ENCODE results near the gene F2RL2.

F2RL2 gene

DNA sequence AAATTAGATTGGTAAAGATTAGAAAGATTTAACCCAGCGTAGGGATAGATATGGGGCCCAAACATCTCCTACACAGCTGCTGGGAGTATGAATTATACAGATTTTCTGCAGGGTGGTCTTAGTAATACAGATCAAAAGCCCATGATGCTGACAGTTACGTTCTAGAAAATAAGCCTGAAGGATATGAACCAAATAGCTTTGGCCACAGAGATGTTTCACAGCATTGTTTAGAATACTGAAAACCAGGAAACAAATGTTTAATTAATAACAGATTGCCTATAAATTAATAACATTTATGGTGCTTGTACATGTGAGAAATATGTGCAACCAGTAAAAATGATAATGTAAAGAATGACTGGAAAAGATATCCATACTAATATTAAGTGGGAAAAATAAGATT, 24.7 kb downstream of the F2RL2 start:
- H3K9ac ChIP-seq (ENCODE audit: low read length) = no peak overlapping the region
- TF ChIP-seq, protein P1, sequence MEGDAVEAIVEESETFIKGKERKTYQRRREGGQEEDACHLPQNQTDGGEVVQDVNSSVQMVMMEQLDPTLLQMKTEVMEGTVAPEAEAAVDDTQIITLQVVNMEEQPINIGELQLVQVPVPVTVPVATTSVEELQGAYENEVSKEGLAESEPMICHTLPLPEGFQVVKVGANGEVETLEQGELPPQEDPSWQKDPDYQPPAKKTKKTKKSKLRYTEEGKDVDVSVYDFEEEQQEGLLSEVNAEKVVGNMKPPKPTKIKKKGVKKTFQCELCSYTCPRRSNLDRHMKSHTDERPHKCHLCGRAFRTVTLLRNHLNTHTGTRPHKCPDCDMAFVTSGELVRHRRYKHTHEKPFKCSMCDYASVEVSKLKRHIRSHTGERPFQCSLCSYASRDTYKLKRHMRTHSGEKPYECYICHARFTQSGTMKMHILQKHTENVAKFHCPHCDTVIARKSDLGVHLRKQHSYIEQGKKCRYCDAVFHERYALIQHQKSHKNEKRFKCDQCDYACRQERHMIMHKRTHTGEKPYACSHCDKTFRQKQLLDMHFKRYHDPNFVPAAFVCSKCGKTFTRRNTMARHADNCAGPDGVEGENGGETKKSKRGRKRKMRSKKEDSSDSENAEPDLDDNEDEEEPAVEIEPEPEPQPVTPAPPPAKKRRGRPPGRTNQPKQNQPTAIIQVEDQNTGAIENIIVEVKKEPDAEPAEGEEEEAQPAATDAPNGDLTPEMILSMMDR (IDR thresholded peaks at IDR 0.05; ENCODE audit: low read length) = no peak
- TF ChIP-seq EZH2phosphoT487 (IDR thresholded peaks at IDR 0.05; ENCODE audit: low read length) = no peak
- no peaks in the 10 kb centered on the region for H4K20me1 ChIP-seq (ENCODE audit: insufficient read depth, low read length)

DNA sequence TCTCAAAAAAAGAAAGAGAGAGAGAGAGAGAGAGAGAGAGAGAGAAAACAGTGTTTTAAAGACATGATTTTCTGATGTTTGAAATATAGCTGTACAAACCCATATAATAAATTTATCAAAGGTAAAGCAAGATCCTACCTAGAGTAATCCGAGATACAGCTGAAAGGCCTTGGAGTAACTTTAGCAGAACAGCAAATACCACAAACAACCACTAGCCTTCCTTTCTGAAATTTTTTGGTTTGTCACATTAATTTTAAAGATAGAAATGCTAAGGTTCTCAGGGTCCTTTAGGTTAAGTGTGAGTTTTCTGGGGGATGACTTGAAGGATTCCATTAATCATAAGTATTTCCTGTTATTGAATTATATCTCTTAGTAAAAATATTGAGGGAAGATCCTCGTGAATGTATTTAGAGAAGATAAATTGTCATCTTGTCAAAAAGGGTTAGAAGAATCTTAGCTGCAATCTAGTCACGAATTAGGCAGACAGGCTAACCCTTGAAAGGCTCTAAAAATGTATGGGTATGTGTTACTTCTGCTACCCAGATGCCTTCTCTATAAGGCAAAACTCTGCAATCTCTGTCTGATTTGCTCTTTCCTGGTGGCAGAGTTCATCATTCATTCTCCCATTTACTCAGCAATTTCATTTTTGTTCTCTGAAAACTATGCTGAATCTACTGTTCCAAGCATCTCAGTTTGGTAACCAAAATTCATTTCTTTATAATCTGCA, 27.3 kb downstream of the F2RL2 start:
- H3K27ac ChIP-seq (ENCODE audit: low read length) = peak overlapping the region; percentile 7; the same call in 1 of the 2 replicates
- no peak overlapping the region for H3K4me2 ChIP-seq (ENCODE audit: low read depth, low read length)
- no peaks in the 10 kb centered on the region; the same call in 1 of the 2 replicates for H3K36me3 ChIP-seq (replicated peaks; ENCODE audit: insufficient read depth, low read length)

More for the DNA sequence above, 24.7 kb downstream of the F2RL2 start:
- H3K4me3 ChIP-seq (ENCODE audit: low read length) = no peak overlapping the region
- no peaks in the 10 kb centered on the region for H3K9me2 ChIP-seq (replicated peaks; ENCODE audit: insufficient read depth, low read length)
- H3K36me3 ChIP-seq (replicated peaks; ENCODE audit: insufficient read depth, low read length) = no peaks in the 10 kb centered on the region; the same call in 1 of the 2 replicates
- H3K4me1 ChIP-seq (ENCODE audit: low read length) = no peaks in the 10 kb centered on the region
- H3K9me3 ChIP-seq (replicated peaks; ENCODE audit: insufficient read depth, low read length) = no peaks in the 10 kb centered on the region
- H2AFZ ChIP-seq (ENCODE audit: low read length) = no peak overlapping the region
- no peak for DNase-seq
- H3K79me2 ChIP-seq (ENCODE audit: low read length) = no peaks in the 10 kb centered on the region
- H3K4me2 ChIP-seq (ENCODE audit: low read depth, low read length) = no peak overlapping the region
- no peaks in the 10 kb centered on the region for H3F3A ChIP-seq (ENCODE audit: insufficient read depth, low read length)
- no peak overlapping the region for H3K27ac ChIP-seq (ENCODE audit: low read length)
- no peaks in the 10 kb centered on the region for H3K27me3 ChIP-seq (replicated peaks; ENCODE audit: insufficient read depth, low read length)

DNA sequence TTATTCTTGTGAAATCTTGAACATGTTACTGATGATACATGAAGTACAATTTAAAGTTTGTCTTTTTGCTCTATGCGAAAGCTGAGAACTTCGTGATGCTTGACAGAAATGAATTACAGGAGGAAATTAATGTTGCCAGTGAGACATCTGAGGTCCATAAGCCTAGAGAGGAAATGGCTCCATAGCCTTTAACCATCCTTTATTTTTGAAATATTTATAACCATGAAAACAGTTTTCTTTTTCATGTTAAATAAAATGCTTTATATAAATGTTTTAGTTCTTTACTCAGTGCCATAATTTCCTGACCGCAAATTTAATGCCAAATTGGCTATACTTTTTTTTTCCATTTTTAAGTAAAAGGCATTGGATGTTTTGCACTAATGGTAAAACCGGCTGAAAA, 29.1 kb downstream of the F2RL2 start:
- no peaks in the 10 kb centered on the region for H3K27me3 ChIP-seq (replicated peaks; ENCODE audit: insufficient read depth, low read length)
- H3K79me2 ChIP-seq (ENCODE audit: low read length) = no peaks in the 10 kb centered on the region
- H3K4me3 ChIP-seq (ENCODE audit: low read length) = no peak overlapping the region
- no peaks in the 10 kb centered on the region for H4K20me1 ChIP-seq (ENCODE audit: insufficient read depth, low read length)
- no peaks in the 10 kb centered on the region; the same call in 1 of the 2 replicates for H3K36me3 ChIP-seq (replicated peaks; ENCODE audit: insufficient read depth, low read length)
- no peak for DNase-seq
- no peak overlapping the region for H3K4me2 ChIP-seq (ENCODE audit: low read depth, low read length)
- no peak overlapping the region for H3K9ac ChIP-seq (ENCODE audit: low read length)
- H3K9me3 ChIP-seq (replicated peaks; ENCODE audit: insufficient read depth, low read length) = no peaks in the 10 kb centered on the region
- H2AFZ ChIP-seq (ENCODE audit: low read length) = no peak overlapping the region
- H3K27ac ChIP-seq (ENCODE audit: low read length) = no peak overlapping the region
- peaks cover 13% of the 10 kb centered on the region for H3K4me1 ChIP-seq (ENCODE audit: low read length)
- H3K9me2 ChIP-seq (replicated peaks; ENCODE audit: insufficient read depth, low read length) = no peaks in the 10 kb centered on the region
- H3F3A ChIP-seq (ENCODE audit: insufficient read depth, low read length) = peaks cover 8% of the 10 kb centered on the region
- TF ChIP-seq EZH2phosphoT487 (IDR thresholded peaks at IDR 0.05; ENCODE audit: low read length) = no peak
- no peak for TF ChIP-seq EZH2 (optimal IDR thresholded peaks at IDR 0.05; ENCODE audit: low read depth, low read length)
- TF ChIP-seq, protein P1 (IDR thresholded peaks at IDR 0.05; ENCODE audit: low read length) = no peak

More for the DNA sequence above, 27.3 kb downstream of the F2RL2 start:
- H3K79me2 ChIP-seq (ENCODE audit: low read length) = no peaks in the 10 kb centered on the region
- no peaks in the 10 kb centered on the region for H3K9me2 ChIP-seq (replicated peaks; ENCODE audit: insufficient read depth, low read length)
- no peaks in the 10 kb centered on the region for H3F3A ChIP-seq (ENCODE audit: insufficient read depth, low read length)
- TF ChIP-seq EZH2phosphoT487 (IDR thresholded peaks at IDR 0.05; ENCODE audit: low read length) = no peak
- TF ChIP-seq, protein P1 (IDR thresholded peaks at IDR 0.05; ENCODE audit: low read length) = no peak
- TF ChIP-seq EZH2 (optimal IDR thresholded peaks at IDR 0.05; ENCODE audit: low read depth, low read length) = no peak
- no peak overlapping the region for H3K4me3 ChIP-seq (ENCODE audit: low read length)
- no peak overlapping the region for H3K9ac ChIP-seq (ENCODE audit: low read length)
- no peaks in the 10 kb centered on the region; the same call in 1 of the 2 replicates for H3K4me1 ChIP-seq (ENCODE audit: low read length)
- no peaks in the 10 kb centered on the region for H4K20me1 ChIP-seq (ENCODE audit: insufficient read depth, low read length)
- H3K9me3 ChIP-seq (replicated peaks; ENCODE audit: insufficient read depth, low read length) = no peaks in the 10 kb centered on the region
- no peak for DNase-seq
- no peaks in the 10 kb centered on the region for H3K27me3 ChIP-seq (replicated peaks; ENCODE audit: insufficient read depth, low read length)
- H2AFZ ChIP-seq (ENCODE audit: low read length) = no peak overlapping the region

Data from MM.1S (cell line).